Activated CD8-positive, alpha-beta memory T cell treated with anti-CD3 and anti-CD28 coated beads for 24 hours (primary cell): ENCODE results near the gene ZSCAN2.
"Not testable (repeated sequence)": the region's sequence is repeated elsewhere in the genome, so short reads cannot be mapped to it uniquely, and the experiment has no call there.

Experiments used
- DNase-seq: peaks from one replicate; pipeline ENCODE4 v3.0.0-alpha.2; 2020

ZSCAN2 gene

GRCh38 chr15:84599906-84600305 lies 903 bp upstream of the ZSCAN2 start:
- DNase-seq: no peak

DNA sequence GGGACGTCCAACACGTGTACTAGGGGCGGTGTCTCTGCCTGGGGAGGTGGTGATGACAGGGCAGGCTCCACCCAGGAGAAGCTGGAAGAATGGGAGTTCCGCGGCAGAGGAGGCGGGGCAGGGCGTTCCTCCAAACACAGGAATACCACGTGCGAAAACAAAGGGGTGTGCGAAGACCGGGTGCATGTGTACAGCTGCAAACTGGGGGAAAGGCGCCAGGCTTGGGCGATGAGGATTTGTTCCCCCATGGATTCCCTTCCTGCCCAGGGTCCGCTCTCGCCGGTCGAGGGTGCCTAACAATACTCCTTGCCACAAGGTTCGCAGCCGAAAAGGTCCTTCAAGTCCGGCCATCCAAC lies 500 bp upstream of the ZSCAN2 start:
- no peak for DNase-seq

- DNase-seq: no peak
These were observed 688 bp downstream of the ZSCAN2 start for GRCh38 chr15:84601555-84601838.

DNA sequence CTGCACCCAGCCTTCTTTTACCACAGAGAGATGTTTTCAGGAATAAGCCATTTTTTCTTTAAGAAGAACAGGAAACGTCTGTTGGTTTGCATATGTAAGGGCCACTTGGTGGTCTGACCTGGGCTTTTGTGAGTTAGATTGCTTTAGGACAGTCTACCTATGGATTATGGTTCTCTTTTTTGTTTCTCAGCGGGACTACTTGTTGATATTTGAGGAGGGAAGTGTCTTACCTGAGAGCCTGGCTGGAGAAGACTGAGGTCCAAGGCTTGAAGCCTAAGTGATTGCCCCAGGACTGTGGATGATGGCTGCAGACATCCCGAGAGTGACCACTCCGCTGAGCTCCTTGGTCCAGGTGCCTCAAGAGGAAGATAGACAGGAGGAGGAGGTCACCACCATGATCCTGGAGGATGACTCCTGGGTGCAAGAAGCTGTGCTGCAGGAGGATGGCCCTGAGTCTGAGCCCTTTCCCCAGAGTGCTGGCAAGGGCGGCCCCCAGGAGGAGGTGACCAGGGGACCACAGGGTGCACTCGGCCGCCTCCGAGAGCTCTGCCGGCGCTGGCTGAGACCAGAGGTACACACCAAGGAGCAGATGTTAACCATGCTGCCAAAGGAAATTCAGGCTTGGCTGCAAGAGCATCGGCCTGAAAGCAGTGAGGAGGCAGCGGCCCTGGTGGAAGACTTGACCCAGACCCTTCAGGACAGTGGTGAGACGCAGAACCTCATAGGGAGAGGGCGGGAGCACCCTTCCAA lies 3.0 kb downstream of the ZSCAN2 start:
- DNase-seq: no peak

- DNase-seq: peak; percentile 82
These were observed 4.2 kb downstream of the ZSCAN2 start for GRCh38 chr15:84604826-84605553.

DNA sequence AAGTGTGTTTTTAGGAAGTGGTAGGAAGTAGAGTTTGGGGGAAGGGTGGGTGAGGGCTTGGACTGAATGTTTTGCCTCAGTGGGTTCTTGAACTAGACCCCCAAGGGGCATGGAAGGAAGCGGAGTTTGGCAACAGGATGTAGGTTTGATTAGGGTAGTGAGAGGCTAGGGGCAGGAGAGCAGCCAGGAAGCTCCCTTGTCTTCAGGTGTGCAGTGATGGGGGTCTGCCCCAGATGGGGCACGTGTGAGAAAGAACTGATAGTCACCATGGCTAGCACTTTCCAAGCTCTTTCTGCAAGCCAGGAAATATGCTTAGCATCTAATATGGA lies 4.7 kb downstream of the ZSCAN2 start:
- no peak for DNase-seq

GRCh38 chr15:84606653-84607120 lies 5.9 kb downstream of the ZSCAN2 start:
- DNase-seq: no peak

DNA sequence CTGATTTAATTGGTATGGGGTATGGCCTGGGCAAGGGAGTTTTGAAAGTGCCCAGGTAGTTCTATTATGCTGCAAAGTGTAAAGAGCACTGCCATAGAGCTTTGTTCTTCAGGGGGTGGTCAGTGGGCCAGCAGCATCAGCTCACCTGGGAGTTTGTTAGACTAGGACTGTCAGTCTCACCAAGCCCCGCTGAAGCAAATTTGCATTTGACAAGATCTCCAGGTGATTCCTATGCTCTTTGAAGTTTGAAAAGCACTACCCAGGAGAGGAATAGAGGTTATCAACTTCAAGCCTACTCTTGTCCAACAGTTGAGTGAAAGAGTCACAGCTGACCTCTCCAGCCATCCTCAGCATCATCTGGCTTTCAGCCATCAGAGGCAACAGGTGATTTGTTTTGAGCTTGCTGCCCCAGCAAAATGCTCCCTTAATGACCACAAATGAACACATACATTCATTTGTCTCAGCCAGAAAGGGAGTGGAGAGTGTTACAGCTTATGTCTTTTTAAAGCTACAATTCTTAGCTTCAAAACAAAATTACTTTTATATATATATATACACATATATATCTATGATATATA lies 8.0 kb downstream of the ZSCAN2 start:
- DNase-seq: no peak

DNA sequence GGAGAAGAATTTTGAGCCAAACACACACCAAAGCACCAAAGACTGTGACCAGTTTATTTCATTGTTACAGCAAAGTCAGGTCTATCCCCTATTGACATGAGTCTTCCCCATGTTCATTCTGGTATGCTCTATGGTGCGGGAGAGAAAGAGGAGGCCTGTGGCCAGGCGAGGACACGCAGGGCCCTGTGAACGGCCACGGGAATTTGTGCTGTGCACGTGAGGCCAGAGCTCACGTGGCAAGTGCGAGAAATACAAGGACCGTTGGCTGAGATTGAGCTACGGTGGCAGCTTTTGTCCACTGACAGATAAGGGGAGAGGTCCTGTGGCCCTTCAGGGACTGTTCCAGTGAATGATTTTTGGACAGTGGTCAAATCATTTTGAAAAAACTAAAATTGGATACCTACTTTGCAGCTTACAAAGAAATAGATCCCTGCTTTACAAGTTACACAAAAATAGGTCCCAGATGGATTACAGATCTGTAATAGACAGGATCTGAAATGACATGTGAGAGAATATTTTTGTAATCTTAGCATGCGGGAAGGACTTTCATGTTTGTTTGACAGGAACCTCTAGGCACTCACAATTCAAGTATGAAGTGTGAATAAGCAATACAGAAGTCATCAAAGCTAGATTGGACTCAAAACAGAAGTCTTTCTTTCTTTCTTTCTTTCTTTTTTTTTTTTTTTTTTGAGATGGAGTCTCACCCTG lies 9.2 kb downstream of the ZSCAN2 start:
- DNase-seq: no peak

DNA sequence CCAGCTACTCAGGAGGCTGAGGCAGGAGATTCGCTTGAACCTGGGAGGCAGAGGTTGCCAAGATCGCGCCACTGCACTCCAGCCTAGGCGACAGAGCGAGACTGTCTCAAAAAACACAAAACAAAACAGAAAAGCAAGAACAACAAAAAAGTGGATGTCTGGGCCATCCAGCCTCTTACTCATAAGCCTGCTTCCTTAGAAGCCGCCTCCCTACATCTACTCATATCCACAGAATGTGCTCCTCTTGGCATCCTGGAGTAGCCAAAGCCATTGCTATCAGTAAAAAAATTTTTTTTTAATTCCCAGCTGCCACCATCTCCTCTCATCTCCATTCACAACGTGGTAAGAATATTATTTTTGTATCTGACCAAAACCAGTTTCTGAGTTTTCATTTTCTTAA lies 10.8 kb downstream of the ZSCAN2 start:
- no peak for DNase-seq

- no peak for DNase-seq
These were observed 15.4 kb downstream of the ZSCAN2 start for GRCh38 chr15:84616235-84616634.

DNA sequence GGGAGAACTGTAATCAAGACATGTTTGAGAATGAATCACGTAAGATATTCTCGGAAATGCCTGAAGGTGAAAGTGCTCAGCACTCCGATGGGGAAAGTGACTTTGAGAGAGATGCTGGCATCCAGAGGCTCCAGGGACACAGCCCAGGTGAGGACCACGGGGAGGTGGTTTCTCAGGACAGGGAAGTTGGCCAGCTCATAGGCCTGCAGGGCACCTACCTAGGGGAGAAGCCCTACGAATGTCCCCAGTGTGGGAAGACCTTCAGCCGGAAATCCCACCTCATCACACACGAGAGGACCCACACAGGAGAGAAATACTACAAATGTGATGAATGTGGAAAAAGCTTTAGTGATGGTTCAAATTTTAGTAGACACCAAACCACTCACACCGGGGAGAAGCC lies 19.8 kb downstream of the ZSCAN2 start:
- DNase-seq: no peak

DNA sequence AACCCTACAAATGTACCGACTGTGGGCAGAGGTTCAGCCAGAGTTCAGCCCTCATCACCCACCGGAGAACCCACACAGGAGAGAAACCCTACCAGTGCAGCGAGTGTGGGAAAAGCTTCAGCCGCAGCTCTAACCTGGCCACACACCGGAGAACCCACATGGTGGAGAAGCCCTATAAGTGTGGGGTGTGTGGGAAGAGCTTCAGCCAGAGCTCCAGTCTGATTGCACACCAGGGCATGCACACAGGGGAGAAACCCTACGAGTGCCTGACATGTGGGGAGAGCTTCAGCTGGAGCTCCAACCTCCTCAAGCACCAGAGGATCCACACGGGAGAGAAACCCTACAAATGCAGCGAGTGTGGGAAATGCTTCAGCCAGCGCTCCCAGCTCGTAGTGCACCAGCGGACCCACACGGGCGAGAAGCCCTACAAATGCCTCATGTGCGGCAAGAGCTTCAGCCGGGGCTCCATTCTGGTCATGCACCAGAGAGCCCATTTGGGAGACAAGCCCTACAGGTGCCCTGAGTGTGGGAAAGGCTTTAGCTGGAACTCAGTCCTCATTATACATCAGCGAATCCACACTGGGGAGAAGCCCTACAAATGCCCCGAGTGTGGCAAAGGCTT lies 20.7 kb downstream of the ZSCAN2 start:
- no peak for DNase-seq

GRCh38 chr15:84624359-84624758 lies 23.6 kb downstream of the ZSCAN2 start:
- DNase-seq: no peak

- no peak for DNase-seq
These were observed 24.3 kb downstream of the ZSCAN2 start for GRCh38 chr15:84625123-84625522.

DNA sequence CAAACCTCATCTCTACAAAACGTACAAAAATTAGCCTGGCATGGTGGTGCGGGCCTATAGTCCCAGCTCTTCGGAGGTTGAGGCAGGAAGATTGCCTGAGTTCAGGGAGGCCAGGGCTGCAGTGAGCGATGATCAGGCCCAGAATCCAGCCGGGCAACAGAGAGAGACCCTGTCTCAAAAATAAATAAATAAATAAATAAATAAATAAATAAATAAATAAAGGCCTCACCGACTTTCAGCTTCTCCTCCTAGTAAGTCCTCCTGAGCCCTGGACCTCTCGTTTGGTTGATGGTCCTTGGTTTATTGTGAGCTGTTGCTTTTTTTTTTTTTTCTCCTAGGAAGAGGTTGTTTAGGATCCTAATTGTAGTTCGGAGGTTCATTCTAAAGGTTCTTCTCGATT lies 28.2 kb downstream of the ZSCAN2 start:
- DNase-seq: no peak

- no peak for DNase-seq
These were observed 31.0 kb downstream of the ZSCAN2 start for GRCh38 chr15:84631706-84632272.

DNA sequence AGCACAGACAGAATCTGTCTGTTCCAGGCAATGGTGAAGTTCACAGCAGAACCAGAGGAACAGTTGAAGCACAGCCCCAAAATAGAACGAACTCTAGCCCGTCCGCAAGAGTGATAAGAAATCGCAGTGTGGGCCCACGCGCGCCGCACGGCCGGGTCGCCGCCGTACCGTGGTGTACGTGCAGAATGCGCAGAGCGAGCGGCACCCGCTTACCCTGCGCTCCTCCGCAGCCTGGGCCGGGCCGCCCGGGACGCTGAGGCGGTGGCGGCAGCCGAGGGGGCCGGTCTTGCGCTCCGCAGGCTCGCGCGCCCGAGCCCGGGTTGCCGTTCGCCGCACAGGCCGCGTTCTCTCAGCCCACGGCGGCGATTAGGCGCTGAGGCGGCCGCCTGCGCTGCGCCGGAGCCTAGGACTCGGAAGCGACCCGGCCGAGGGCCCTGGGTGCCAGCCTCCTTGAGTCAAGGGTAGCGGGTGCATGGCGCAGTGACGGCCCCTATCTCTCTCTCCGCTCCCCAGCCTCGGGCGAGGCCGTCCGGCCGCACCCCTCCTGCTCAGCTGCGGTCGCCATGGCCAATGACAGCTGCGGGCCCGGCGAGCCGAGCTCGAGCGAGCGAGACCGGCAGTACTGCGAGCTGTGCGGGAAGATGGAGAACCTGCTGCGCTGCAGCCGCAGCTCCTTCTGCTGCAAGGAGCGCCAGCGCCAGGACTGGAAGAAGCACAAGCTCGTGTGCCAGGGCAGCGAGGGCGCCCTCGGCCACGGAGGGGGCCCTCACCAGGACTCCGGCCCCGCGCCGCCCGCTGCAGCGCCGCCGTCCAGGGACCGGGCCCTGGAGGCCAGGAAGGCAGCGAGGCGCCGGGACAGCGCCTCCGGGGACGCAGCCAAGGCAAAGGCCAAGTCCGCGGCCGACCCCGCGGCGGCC lies 32.8 kb downstream of the ZSCAN2 start:
- peak; percentile 86 for DNase-seq

- no peak for DNase-seq
These were observed 33.5 kb downstream of the ZSCAN2 start for GRCh38 chr15:84634228-84634837.

- DNase-seq: no peak
These were observed 37.3 kb downstream of the ZSCAN2 start for GRCh38 chr15:84638103-84638502.

DNA sequence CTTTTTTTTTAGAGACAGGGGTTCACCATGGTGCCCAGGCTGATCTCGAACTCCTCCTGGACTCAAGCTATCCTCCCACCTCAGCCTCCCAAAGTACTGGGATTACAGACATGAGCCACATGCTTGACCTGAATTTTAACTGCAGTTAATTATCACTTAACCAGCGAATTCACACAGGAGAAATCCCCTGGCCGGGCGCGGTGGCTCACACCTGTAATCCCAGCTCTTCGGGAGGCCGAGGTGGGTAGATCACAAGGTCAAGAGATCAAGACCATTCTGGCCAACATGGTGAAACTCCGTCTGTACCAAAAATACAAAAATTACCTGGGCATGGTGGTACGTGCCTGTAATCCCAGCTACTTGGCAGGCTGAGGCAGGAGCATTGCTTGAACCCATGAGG lies 41.1 kb downstream of the ZSCAN2 start:
- DNase-seq: not testable (repeated sequence)

- DNase-seq: not testable (repeated sequence)
These were observed 41.8 kb downstream of the ZSCAN2 start for GRCh38 chr15:84642640-84643039.
